H9 (cell line): ENCODE results near the gene BPIFB4. TPM values are rescaled to one million over a fixed set of nuclear protein-coding genes. Genes with fewer than 3 reads are reported as not detected.

Experiments used
- DNase-seq: peaks from one replicate; pipeline ENCODE4 v3.0.0-alpha.2; 2017
- H2AFZ ChIP-seq: one replicate; pipeline ENCODE4 v1.6.1; 2013; ENCODE audit warnings: mild to moderate bottlenecking, low read length, control low read depth, moderate library complexity
- H2AK5ac ChIP-seq: 2 replicates; pipeline ENCODE4 v1.6.1; 2013; ENCODE audit warnings: low read length, control low read depth, mixed read lengths; ENCODE audit not compliant: insufficient read length
- H2BK120ac ChIP-seq: one replicate; pipeline ENCODE4 v1.6.1; 2013; ENCODE audit warnings: low read depth, mild to moderate bottlenecking, low read length, control low read depth, inconsistent platforms; ENCODE audit not compliant: poor library complexity, severe bottlenecking
- H2BK12ac ChIP-seq: 2 replicates; pipeline ENCODE4 v1.6.1; 2013; ENCODE audit warnings: low read length, control low read depth, mixed read lengths, low read depth; ENCODE audit not compliant: insufficient read length
- H2BK15ac ChIP-seq: 2 replicates; pipeline ENCODE4 v1.6.1; 2013; ENCODE audit warnings: low read depth, low read length, control low read depth
- H2BK20ac ChIP-seq: one replicate; pipeline ENCODE4 v1.6.1; 2013; ENCODE audit warnings: low read depth, mild to moderate bottlenecking, low read length, control low read depth, inconsistent platforms; ENCODE audit not compliant: poor library complexity, severe bottlenecking
- H2BK5ac ChIP-seq: 2 replicates; pipeline ENCODE4 v1.6.1; 2013; ENCODE audit warnings: low read length, control low read depth, mixed read lengths; ENCODE audit not compliant: insufficient read length
- H3K14ac ChIP-seq: 2 replicates; pipeline ENCODE4 v1.6.1; 2013; ENCODE audit warnings: low read length, control low read depth; ENCODE audit not compliant: insufficient read depth
- H3K18ac ChIP-seq: 2 replicates; pipeline ENCODE4 v1.6.1; 2013; ENCODE audit warnings: low read depth, mild to moderate bottlenecking, mixed read lengths, low read length, control low read depth; ENCODE audit not compliant: insufficient read length
- H3K23ac ChIP-seq: 2 replicates; pipeline ENCODE4 v1.6.1; 2013; ENCODE audit warnings: low read length, control low read depth, mixed read lengths, low read depth; ENCODE audit not compliant: insufficient read length
- H3K23me2 ChIP-seq: 2 replicates; pipeline ENCODE4 v1.6.1; 2013; ENCODE audit warnings: low read depth, mild to moderate bottlenecking, mixed read lengths, low read length, control low read depth; ENCODE audit not compliant: insufficient read length, poor library complexity, severe bottlenecking
- H3K27ac ChIP-seq: 2 replicates; pipeline ENCODE4 v1.5.1; 2013; ENCODE audit warnings: low read length, control low read depth, mixed read lengths, low read depth; ENCODE audit not compliant: insufficient read length
- H3K27me3 ChIP-seq: 2 replicates; pipeline ENCODE4 v1.6.1; 2013; ENCODE audit warnings: low read length, control low read depth, inconsistent platforms; ENCODE audit not compliant: insufficient read depth
- H3K4ac ChIP-seq: 2 replicates; pipeline ENCODE4 v1.6.1; 2013; ENCODE audit warnings: low read depth, mild to moderate bottlenecking, control low read depth, inconsistent platforms, low read length, moderate library complexity
- H3K4me1 ChIP-seq: 2 replicates; pipeline ENCODE4 v1.6.1; 2013; ENCODE audit warnings: low read length, control low read depth, inconsistent platforms; ENCODE audit not compliant: insufficient read depth
- H3K4me2 ChIP-seq: 2 replicates; pipeline ENCODE4 v1.6.1; 2013; ENCODE audit warnings: low read length, control low read depth, mixed read lengths; ENCODE audit not compliant: insufficient read length, insufficient read depth
- H3K56ac ChIP-seq: 2 replicates; pipeline ENCODE4 v1.6.1; 2013; ENCODE audit warnings: low read depth, mild to moderate bottlenecking, mixed read lengths, low read length, control low read depth; ENCODE audit not compliant: insufficient read length
- H3K79me1 ChIP-seq: 2 replicates; pipeline ENCODE4 v1.6.1; 2013; ENCODE audit warnings: low read depth, mild to moderate bottlenecking, moderate library complexity, low read length, control low read depth, inconsistent platforms; ENCODE audit not compliant: insufficient read depth, poor library complexity, severe bottlenecking
- H3K79me2 ChIP-seq: 2 replicates; pipeline ENCODE4 v1.6.1; 2013; ENCODE audit warnings: low read length, control low read depth, inconsistent platforms; ENCODE audit not compliant: insufficient read depth
- H3K9ac ChIP-seq: 2 replicates; pipeline ENCODE4 v1.6.1; 2013; ENCODE audit warnings: low read length, control low read depth, mixed read lengths; ENCODE audit not compliant: insufficient read length; ENCODE audit errors: extremely low read depth
- H3K9me3 ChIP-seq: one replicate; pipeline ENCODE4 v1.6.1; 2013; ENCODE audit warnings: low read depth, low read length, inconsistent platforms; ENCODE audit not compliant: control insufficient read depth
- H3T11ph ChIP-seq: one replicate; pipeline ENCODE4 v1.6.1; 2013; ENCODE audit warnings: mild to moderate bottlenecking, low read length, control low read depth, inconsistent platforms
- H4K20me1 ChIP-seq: one replicate; pipeline ENCODE4 v1.6.1; 2013; ENCODE audit not compliant: control insufficient read depth, insufficient read length, insufficient read depth
- H4K5ac ChIP-seq: 2 replicates; pipeline ENCODE4 v1.6.1; 2013; ENCODE audit warnings: low read depth, mild to moderate bottlenecking, mixed read lengths, low read length, control low read depth; ENCODE audit not compliant: insufficient read length
- H4K8ac ChIP-seq: replicated peaks from 2 replicates; pipeline ENCODE4 v1.6.1; 2013; ENCODE audit warnings: low read length, control low read depth, mixed read lengths, low read depth; ENCODE audit not compliant: insufficient read length
- H4K91ac ChIP-seq: 2 replicates; pipeline ENCODE4 v1.6.1; 2013; ENCODE audit warnings: low read depth, mild to moderate bottlenecking, moderate library complexity, mixed read lengths, low read length, control low read depth; ENCODE audit not compliant: insufficient read length
- H3K27ac Mint-ChIP-seq, 3 experiments: 2 replicates in 2 of 3; 3 replicates in 1 of 3; pipeline ENCODE4 v1.8.0; 2020 to 2021; ENCODE audit warnings: mixed read lengths in 3 of 3, mild to moderate bottlenecking in 1 of 3, moderate library complexity in 1 of 3
- H3K27me3 Mint-ChIP-seq: 2 replicates; pipeline ENCODE4 v1.8.0; 2021; ENCODE audit warnings: low read depth, mild to moderate bottlenecking, moderate library complexity, mixed read lengths
- H3K36me3 Mint-ChIP-seq, 3 experiments: 2 replicates in 2 of 3; 3 replicates in 1 of 3; pipeline ENCODE4 v1.8.0; 2020 to 2021; ENCODE audit warnings: low read depth in 3 of 3, mixed read lengths in 3 of 3; ENCODE audit not compliant: insufficient read depth in 1 of 3
- H3K4me1 Mint-ChIP-seq, 2 experiments: 2 replicates each; pipeline ENCODE4 v1.8.0; 2020; ENCODE audit warnings: mixed read lengths in 2 of 2
- H3K4me3 Mint-ChIP-seq, 2 experiments: 2 replicates in 1 of 2; 3 replicates in 1 of 2; pipeline ENCODE4 v1.8.0; 2020 to 2021; ENCODE audit warnings: mild to moderate bottlenecking in 2 of 2, mixed read lengths in 2 of 2, moderate library complexity in 1 of 2
- H3K9me3 Mint-ChIP-seq, 2 experiments: 2 replicates in 1 of 2; 3 replicates in 1 of 2; pipeline ENCODE4 v1.8.0; 2020; ENCODE audit warnings: mild to moderate bottlenecking in 2 of 2, mixed read lengths in 2 of 2, moderate library complexity in 1 of 2
- WGBS: extraction: QIAGEN DNeasy Blood & Tissue Kit; methylation state at CpG from one replicate; pipeline ENCODE4 v1.1.7; 2013; ENCODE audit warnings: missing lambda C conversion rate, low lambda C conversion rate, mixed read lengths; ENCODE audit not compliant: insufficient read length; ENCODE audit errors: extremely low coverage; 5-methylcytosine and 5-hydroxymethylcytosine counted together
- total RNA-seq: library from RNA; stranded (reverse); gene quantifications from 2 replicates; pipeline ENCODE4 v1.2.1, GENCODE V29; 2021
- TF ChIP-seq, protein P1 (sequence below): fragments of 200-600 bp; sonication (generic); conservative IDR thresholded peaks from 3 replicates; pipeline ENCODE4 v1.8.0; 2021; ENCODE audit warnings: antibody characterized with exemption, mild to moderate bottlenecking

The BPIFB4 gene
- total RNA-seq, 1 experiment from 2014 or later = not detected

GRCh38 chr20:33051333-33051732 lies 28.1 kb upstream of the BPIFB4 start:
- Histone ChIP-seq H3K27me3 (no peaks in the 10 kb centered on the region), H2BK12ac (no peak overlapping the region), H3K4ac (no peak overlapping the region), H2BK20ac (no peak overlapping the region), H3K18ac (no peak overlapping the region), H3K79me1 (no peaks in the 10 kb centered on the region), H3K56ac (no peak overlapping the region), H2BK15ac (no peak overlapping the region), H3T11ph (no peak overlapping the region), H3K4me2 (no peak overlapping the region), H3K79me2 (no peaks in the 10 kb centered on the region), H3K27ac (no peak overlapping the region), H3K4me1 (no peaks in the 10 kb centered on the region), H3K14ac (no peak overlapping the region), H2BK5ac (no peak overlapping the region), H3K23ac (no peak overlapping the region), H2AFZ (no peak overlapping the region), H4K8ac (no peak overlapping the region), H3K9ac (no peak overlapping the region), H4K91ac (no peak overlapping the region), H4K20me1 (no peaks in the 10 kb centered on the region), H4K5ac (no peak overlapping the region), H2AK5ac (no peak overlapping the region), H2BK120ac (no peak overlapping the region), H3K23me2 (no peaks in the 10 kb centered on the region), H3K9me3 (no peaks in the 10 kb centered on the region)
- Mint-ChIP-seq H3K4me1 (peaks cover 8% of the 10 kb centered on the region in 2 experiments), H3K4me3 (no peak overlapping the region), H3K27ac (no peak overlapping the region), H3K9me3 (peaks cover 4% of the 10 kb centered on the region in 2 experiments; a peak in 4 of 5 replicates), H3K36me3 (0 out of 7 replicates have a peak, but pooled peaks cover 0 to under 1% (median 0%) of the 10 kb centered on the region in 3 experiments), H3K27me3 (peaks cover 2% of the 10 kb centered on the region; the same call in 1 of the 2 replicates)
- WGBS = no CpG with 5 or more reads among the region's 4 CpGs
- TF ChIP-seq, protein P1, sequence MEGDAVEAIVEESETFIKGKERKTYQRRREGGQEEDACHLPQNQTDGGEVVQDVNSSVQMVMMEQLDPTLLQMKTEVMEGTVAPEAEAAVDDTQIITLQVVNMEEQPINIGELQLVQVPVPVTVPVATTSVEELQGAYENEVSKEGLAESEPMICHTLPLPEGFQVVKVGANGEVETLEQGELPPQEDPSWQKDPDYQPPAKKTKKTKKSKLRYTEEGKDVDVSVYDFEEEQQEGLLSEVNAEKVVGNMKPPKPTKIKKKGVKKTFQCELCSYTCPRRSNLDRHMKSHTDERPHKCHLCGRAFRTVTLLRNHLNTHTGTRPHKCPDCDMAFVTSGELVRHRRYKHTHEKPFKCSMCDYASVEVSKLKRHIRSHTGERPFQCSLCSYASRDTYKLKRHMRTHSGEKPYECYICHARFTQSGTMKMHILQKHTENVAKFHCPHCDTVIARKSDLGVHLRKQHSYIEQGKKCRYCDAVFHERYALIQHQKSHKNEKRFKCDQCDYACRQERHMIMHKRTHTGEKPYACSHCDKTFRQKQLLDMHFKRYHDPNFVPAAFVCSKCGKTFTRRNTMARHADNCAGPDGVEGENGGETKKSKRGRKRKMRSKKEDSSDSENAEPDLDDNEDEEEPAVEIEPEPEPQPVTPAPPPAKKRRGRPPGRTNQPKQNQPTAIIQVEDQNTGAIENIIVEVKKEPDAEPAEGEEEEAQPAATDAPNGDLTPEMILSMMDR = no peak
- no peak for DNase-seq
